Upper lobe of left lung (tissue), 4 donors: Measurements from ENCODE around the gene RBM45.

Experiments
- POLR2AphosphoS5 ChIP-seq, 2 donors: sonication (generic); formaldehyde crosslinking; IDR thresholded peaks; one replicate each; pipeline ENCODE4 v1.5.1; 2017; ENCODE audit warnings: antibody characterized with exemption in 2 of 2
- TF ChIP-seq, protein P1 (sequence below), 6 experiments: fragments of 450-650 bp in 4 of 6; fragments of 200-600 bp in 2 of 6; sonication (generic) in 2 of 6; IDR thresholded peaks; one replicate each; pipeline ENCODE4 v1.5.1; 2016 to 2019; ENCODE audit warnings: antibody characterized with exemption in 6 of 6

GRCh38 chr2:178101321-178102079 is 10.7 kb upstream of the RBM45 start:
- TF ChIP-seq, protein P1, sequence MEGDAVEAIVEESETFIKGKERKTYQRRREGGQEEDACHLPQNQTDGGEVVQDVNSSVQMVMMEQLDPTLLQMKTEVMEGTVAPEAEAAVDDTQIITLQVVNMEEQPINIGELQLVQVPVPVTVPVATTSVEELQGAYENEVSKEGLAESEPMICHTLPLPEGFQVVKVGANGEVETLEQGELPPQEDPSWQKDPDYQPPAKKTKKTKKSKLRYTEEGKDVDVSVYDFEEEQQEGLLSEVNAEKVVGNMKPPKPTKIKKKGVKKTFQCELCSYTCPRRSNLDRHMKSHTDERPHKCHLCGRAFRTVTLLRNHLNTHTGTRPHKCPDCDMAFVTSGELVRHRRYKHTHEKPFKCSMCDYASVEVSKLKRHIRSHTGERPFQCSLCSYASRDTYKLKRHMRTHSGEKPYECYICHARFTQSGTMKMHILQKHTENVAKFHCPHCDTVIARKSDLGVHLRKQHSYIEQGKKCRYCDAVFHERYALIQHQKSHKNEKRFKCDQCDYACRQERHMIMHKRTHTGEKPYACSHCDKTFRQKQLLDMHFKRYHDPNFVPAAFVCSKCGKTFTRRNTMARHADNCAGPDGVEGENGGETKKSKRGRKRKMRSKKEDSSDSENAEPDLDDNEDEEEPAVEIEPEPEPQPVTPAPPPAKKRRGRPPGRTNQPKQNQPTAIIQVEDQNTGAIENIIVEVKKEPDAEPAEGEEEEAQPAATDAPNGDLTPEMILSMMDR (IDR thresholded peaks at IDR 0.05): no peak
- no peak for TF ChIP-seq POLR2AphosphoS5 (IDR thresholded peaks at IDR 0.05)
